Lung (tissue), 12 donors: ENCODE measurements around the gene PIWIL1. TPM values are rescaled to one million over a fixed set of nuclear protein-coding genes. Genes with fewer than 3 reads are reported as not detected.

Experiments
- ATAC-seq: fragments of 200-7000 bp; cut with Tn5 transposase; one replicate; pipeline ENCODE4 v1.9.1; 2020; ENCODE audit warnings: moderate number of reproducible peaks; ENCODE audit not compliant: insufficient read depth, low FRiP score
- DNase-seq, 3 donors: peaks; one replicate each; pipeline ENCODE4 v3.0.0-alpha.2; 2013 to 2017
- H3K27ac ChIP-seq, 2 donors: one replicate each; pipeline ENCODE4 v1.5.1; 2013; ENCODE audit warnings: mild to moderate bottlenecking in 2 of 2, moderate library complexity in 2 of 2, control low read depth in 1 of 2, inconsistent platforms in 1 of 2, low read depth in 1 of 2, low read length in 1 of 2
- H3K27me3 ChIP-seq, 3 donors: one replicate each; pipeline ENCODE4 v1.5.1; 2013; ENCODE audit warnings: low read length in 2 of 3; ENCODE audit not compliant: control insufficient read depth in 3 of 3, insufficient read depth in 3 of 3
- H3K36me3 ChIP-seq, 4 donors: one replicate each; pipeline ENCODE4 v1.5.1; 2013; ENCODE audit warnings: low read length in 4 of 4, mild to moderate bottlenecking in 1 of 4, moderate library complexity in 1 of 4; ENCODE audit not compliant: control insufficient read depth in 4 of 4, insufficient read depth in 4 of 4
- H3K4me1 ChIP-seq, 5 donors: one replicate each; pipeline ENCODE4 v1.5.1; 2013; ENCODE audit warnings: low read length in 5 of 5, mild to moderate bottlenecking in 2 of 5, moderate library complexity in 1 of 5; ENCODE audit not compliant: control insufficient read depth in 5 of 5, insufficient read depth in 5 of 5
- H3K4me3 ChIP-seq: one replicate; pipeline ENCODE4 v1.5.1; 2013; ENCODE audit warnings: mild to moderate bottlenecking, control low read depth, moderate library complexity
- H3K9ac ChIP-seq, 2 donors: one replicate each; pipeline ENCODE4 v1.5.1; 2013; ENCODE audit warnings: low read length in 2 of 2, control low read depth in 1 of 2; ENCODE audit not compliant: insufficient read depth in 1 of 2
- H3K9me3 ChIP-seq, 4 donors: one replicate each; pipeline ENCODE4 v1.5.1; 2013; ENCODE audit warnings: low read length in 3 of 4, mild to moderate bottlenecking in 1 of 4, moderate library complexity in 1 of 4; ENCODE audit not compliant: control insufficient read depth in 4 of 4, insufficient read depth in 3 of 4
- CTCF ChIP-seq: IDR thresholded peaks from 2 replicates; pipeline ENCODE4 v1.5.1; 2012; ENCODE audit warnings: mild to moderate bottlenecking; ENCODE audit errors: control extremely low read depth, extremely low read depth
- WGBS, 2 donors: extraction: QIAGEN DNeasy Blood & Tissue Kit; methylation state at CpG; one replicate each; pipeline ENCODE4 v1.1.7; 2013; 5-methylcytosine and 5-hydroxymethylcytosine counted together
- polyA plus RNA-seq, 2 donors: library from polyadenylated mRNA; stranded (reverse); fragments of 200-250 nt; gene quantifications; one replicate each; pipeline ENCODE4 v1.2.1, GENCODE V29; 2013
- total RNA-seq, 2 donors: library from RNA; depleted of rRNA in 1 of 2; stranded (reverse); fragments of >200 nt in 1 of 2; gene quantifications; one replicate each; pipeline ENCODE4 v1.2.1, GENCODE V29; 2014 to 2021
- donor health status: control.
- donor health status: control.
- donor health status: Bipolar disorder and iron deficiency.
- donor health status: healthy.
- donor health status: DM: yes; HTN: yes; CAD: no.

PIWIL1 gene
- total and polyA plus RNA-seq, 4 donors, result not detected

GRCh38 chr12:130401703-130402102 is 64.0 kb downstream of the PIWIL1 start:
- TF ChIP-seq CTCF, result no peak
- H3K9ac ChIP-seq, result no peak overlapping the region
- no peaks in the 10 kb centered on the region for H3K9me3 ChIP-seq
- DNase-seq (peak in 2 of 3 donors; percentile 19 to 27), ATAC-seq (no peak)
- H3K4me1 ChIP-seq, result no peaks in the 10 kb centered on the region
- WGBS, 2 donors, result 80 to 82% methylated on average over 6 of the region's 6 CpGs
- H3K27me3 ChIP-seq, result peaks cover 0 to 4% (median 0%) of the 10 kb centered on the region in 3 donors
- no peak overlapping the region for H3K4me3 ChIP-seq
- H3K27ac ChIP-seq, result no peak overlapping the region
- no peaks in the 10 kb centered on the region for H3K36me3 ChIP-seq

GRCh38 chr12:130405332-130405731 is 67.6 kb downstream of the PIWIL1 start:
- no peaks in the 10 kb centered on the region for H3K4me1 ChIP-seq
- 60 to 79% methylated on average over 7 of the region's 7 CpGs for WGBS, 2 donors
- no peak for DNase-seq

GRCh38 chr12:130412384-130412783 is 74.7 kb downstream of the PIWIL1 start:
- H3K4me1 ChIP-seq, result no peaks in the 10 kb centered on the region
- WGBS, 2 donors, result 74 to 83% methylated on average over 8 of the region's 8 CpGs

More at GRCh38 chr12:130405332-130405731, 67.6 kb downstream of the PIWIL1 start:
- Histone ChIP-seq H3K9ac (no peak overlapping the region), H3K36me3 (no peaks in the 10 kb centered on the region), H3K4me3 (no peak overlapping the region), H3K9me3 (peaks cover 0 to 6% (median 0%) of the 10 kb centered on the region in 4 donors), H3K27ac (no peak overlapping the region), H3K27me3 (peaks cover 0 to 1% (median 0%) of the 10 kb centered on the region in 3 donors)
- ATAC-seq, result no peak
- no peak for TF ChIP-seq CTCF

More at GRCh38 chr12:130412384-130412783, 74.7 kb downstream of the PIWIL1 start:
- Histone ChIP-seq H3K9me3 (peaks cover 0 to 6% (median 0%) of the 10 kb centered on the region in 4 donors), H3K36me3 (no peaks in the 10 kb centered on the region), H3K27me3 (no peaks in the 10 kb centered on the region), H3K4me3 (no peak overlapping the region), H3K9ac (no peak overlapping the region), H3K27ac (no peak overlapping the region)
- no peak for TF ChIP-seq CTCF
- DNase-seq (no peak), ATAC-seq (no peak)
